ENCODE data around the gene VGLL4.

The VGLL4 gene

DNA sequence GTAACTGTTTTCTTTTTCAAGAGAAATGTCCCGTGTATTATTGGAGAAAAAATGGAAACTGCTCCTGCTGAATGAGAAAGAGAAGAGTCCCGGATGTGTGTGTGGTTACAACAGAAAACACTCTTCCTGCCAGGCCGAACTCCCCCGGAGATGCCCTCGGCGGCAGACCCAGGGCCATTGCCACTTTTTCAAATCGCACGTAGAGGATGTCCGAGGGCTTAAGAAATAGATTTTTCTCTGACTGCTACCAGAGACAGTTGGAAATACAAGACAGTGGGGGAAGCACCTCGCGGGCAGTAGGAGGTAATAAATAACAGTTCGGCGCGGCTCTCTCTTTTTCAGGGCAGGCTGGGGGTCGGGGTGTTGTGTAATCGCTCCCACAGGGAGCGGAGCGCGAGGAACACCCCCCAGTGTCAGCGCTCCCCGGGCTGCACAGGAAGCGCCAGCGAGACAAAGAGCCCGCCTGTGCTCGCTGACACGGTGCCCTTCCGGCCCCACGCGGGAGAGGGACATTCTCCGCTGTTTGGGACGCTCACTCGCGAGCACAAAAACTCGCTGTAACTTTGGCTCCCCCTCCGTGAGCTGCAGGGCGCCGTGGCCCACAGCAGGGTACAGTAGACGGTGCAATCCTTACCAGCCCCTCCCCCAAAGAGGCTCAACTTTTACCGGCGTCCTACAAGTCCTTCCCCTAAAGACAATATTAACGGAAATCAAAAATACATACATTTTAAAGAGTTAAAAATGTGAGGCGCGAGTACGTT is 1.1 kb downstream of the VGLL4 start:
- TF ChIP-seq, protein P1, sequence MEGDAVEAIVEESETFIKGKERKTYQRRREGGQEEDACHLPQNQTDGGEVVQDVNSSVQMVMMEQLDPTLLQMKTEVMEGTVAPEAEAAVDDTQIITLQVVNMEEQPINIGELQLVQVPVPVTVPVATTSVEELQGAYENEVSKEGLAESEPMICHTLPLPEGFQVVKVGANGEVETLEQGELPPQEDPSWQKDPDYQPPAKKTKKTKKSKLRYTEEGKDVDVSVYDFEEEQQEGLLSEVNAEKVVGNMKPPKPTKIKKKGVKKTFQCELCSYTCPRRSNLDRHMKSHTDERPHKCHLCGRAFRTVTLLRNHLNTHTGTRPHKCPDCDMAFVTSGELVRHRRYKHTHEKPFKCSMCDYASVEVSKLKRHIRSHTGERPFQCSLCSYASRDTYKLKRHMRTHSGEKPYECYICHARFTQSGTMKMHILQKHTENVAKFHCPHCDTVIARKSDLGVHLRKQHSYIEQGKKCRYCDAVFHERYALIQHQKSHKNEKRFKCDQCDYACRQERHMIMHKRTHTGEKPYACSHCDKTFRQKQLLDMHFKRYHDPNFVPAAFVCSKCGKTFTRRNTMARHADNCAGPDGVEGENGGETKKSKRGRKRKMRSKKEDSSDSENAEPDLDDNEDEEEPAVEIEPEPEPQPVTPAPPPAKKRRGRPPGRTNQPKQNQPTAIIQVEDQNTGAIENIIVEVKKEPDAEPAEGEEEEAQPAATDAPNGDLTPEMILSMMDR (IDR thresholded peaks at IDR 0.05; ENCODE audit: low read depth, low read length, missing control alignments) = no peak
- DNase-seq (ENCODE audit: extremely low read depth, low read depth) = peak; percentile 26

DNA sequence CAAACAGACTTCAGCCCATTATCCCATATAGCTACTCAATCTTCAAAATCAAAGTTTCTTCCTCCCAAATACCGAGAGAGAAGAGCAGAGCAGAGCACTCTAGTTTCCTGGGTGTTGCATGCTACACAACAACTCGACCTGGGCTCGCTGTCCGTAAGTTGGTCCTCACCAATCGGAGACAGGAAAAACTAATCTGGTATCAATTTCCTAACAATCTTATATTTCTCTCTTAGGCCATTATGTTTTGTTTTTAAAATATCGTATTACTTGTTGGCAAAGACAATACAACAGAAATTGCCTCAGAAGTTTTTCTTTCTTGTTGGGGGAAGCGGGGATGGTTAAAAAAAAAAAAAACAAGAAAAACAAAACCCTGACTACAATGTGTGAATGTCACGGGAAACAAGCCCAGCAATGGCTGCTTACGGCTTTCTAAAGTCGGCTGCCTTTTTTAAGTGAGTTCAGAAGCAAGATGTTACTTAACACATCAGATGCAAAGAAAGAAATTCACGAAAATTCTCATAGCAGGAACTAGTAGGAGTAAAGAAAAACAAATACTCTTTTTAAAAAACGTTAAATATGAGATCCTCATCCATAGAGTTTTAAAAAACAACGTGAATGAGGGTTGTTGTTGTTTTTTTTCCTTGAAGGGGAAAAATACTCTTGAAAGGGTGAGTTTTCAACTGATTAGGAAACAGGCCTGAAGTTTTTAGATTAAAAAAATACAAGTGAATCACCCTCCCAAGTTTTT is 1.9 kb downstream of the VGLL4 start:
- TF ChIP-seq, protein P1 (IDR thresholded peaks at IDR 0.05; ENCODE audit: low read depth, low read length, missing control alignments) = no peak
- H3K4me3 ChIP-seq (replicated peaks; ENCODE audit: low read depth, low read length) = peak overlapping the region; percentile 79
- DNase-seq (ENCODE audit: extremely low read depth, low read depth) = no peak

More for the DNA sequence above, 1.1 kb downstream of the VGLL4 start:
- H3K4me3 ChIP-seq (replicated peaks; ENCODE audit: low read depth, low read length) = peak overlapping the region; percentile 79

DNA sequence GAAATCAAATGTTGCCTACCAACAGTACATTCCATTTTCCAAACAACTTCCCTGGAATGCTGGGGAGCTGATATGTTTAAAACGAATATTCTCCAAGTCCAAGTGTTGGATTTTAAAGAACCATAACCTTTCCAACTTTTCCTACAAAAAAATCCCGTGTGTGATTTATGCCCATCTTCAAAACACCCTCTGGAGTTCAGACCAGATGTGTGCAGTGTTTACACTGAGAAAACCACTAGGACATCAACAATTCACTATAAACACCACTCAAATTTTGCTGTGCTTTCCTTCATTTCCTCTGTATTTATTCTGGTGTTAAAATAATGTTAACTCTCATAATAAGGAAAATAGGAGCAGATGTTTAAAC is 2.4 kb downstream of the VGLL4 start:
- TF ChIP-seq, protein P1 (IDR thresholded peaks at IDR 0.05; ENCODE audit: low read depth, low read length, missing control alignments) = no peak
- peak; percentile 47 for DNase-seq (ENCODE audit: extremely low read depth, low read depth)
- peak overlapping the region; percentile 79 for H3K4me3 ChIP-seq (replicated peaks; ENCODE audit: low read depth, low read length)

DNA sequence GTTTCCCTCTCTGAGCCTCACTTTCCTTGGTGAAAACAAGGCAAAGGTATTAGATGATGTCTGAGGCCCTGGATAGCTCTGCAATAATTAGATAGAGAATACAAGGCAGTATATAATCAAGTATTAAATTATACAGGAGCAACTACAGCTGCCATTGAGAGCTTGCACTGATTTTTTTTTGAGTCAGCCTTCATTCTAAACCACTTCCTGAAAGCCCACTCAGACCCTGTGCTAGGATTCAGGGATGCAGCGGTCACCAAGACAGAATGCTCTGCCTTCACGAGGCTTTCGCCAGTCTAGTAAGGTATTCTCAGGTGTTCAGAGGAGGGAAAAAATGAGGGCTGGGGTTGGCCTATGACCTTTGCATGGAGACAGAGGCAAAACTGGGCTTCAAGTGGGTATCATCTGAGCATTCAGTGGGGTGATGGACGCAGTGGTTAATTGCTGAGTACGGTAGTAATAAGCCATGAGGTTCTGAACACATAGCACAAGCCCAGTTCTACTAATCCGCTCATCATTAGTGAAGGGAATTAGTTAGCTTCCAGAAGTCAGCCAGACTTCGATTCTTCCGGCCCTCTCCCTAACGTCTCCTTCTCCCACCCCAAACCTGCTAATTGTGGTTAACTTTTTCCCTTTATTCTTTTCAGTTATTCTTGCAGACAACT is 3.6 kb downstream of the VGLL4 start:
- peak overlapping the region; percentile 79 for H3K4me3 ChIP-seq (replicated peaks; ENCODE audit: low read depth, low read length)
- TF ChIP-seq, protein P1 (IDR thresholded peaks at IDR 0.05; ENCODE audit: low read depth, low read length, missing control alignments) = no peak
- no peak for DNase-seq (ENCODE audit: extremely low read depth, low read depth)

DNA sequence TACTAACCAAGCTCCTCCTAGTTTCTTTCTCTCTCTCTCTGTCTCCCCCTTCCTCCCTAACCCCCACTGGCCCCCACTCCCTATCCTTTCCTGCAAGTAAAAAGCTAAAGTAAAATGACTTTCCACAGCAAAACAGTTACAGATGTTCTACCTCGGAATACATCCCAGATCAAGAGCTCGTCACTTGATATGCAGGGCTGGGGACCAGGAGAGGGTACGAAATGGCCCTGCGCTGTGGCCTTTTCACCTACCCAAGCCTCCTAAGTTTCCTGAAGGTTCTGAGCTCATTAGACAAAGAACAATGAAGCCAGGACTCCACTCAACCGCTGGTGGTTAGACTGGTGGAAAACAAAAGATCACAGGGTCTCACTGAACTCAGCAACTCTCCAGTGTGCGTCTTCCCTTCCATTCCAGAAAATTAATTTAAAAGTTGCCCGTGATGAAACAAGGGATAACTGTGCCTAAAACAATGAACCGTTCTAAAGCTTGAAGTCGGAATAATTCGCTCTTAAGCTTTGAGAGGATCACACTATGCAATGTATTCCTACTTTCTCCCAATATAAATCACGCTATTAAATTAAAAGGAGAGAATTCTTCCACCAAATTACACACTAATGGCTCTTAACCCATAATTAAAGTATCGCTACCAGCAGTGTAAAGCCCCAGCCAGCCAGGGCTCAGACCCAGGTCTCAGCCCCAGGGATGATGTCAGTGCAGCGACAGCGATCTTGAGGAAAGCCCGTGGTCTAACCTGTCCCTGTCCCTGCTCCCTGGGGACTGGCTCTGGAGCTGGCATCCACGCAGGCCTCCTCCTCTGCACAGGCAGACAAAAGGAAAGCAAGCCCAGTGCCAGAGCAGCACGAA is 5.0 kb downstream of the VGLL4 start:
- TF ChIP-seq, protein P1 (IDR thresholded peaks at IDR 0.05; ENCODE audit: low read depth, low read length, missing control alignments) = no peak
- peak overlapping the region; percentile 39 for H3K4me3 ChIP-seq (replicated peaks; ENCODE audit: low read depth, low read length)
- no peak for DNase-seq (ENCODE audit: extremely low read depth, low read depth)

DNA sequence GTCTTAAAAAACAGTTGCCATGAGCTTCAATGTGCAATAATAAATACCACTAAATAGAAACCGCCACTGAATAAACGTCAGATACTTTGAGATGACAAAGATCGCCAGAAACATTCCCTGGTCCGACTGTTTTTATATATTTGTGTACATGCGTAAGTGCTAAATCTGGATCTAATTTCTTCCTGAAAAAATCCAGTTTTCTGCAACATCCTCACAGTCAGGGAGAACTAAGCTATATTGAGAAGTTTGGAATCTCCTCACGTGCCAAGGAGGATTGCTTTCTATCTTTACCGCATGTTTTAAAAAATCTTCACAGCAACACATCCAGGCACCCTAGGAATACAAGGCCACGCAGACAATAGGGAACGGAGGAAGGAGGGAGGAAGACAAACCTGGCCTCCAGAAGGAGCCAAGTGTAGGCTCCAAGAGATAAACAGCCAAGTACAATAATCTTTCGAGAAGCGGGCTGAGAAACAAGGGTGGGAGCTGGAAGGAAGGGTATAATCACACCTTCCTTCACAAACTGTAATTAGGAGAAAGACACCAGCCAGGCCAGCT is 5.7 kb downstream of the VGLL4 start:
- TF ChIP-seq, protein P1 (IDR thresholded peaks at IDR 0.05; ENCODE audit: low read depth, low read length, missing control alignments) = no peak
- peak; percentile 63 for DNase-seq (ENCODE audit: extremely low read depth, low read depth)
- peak overlapping the region; percentile 39 for H3K4me3 ChIP-seq (replicated peaks; ENCODE audit: low read depth, low read length)
